BLaER1 treated with 17β-estradiol and CSF1 and Interleukin-3, amounts not matched to agents 10 nM and 100 nM (cell line): Measurements from ENCODE around the gene RPP14.
A peak's percentile ranks its signal among the peaks of the same experiment; 100 is the strongest.

Source experiments
- H3K27ac ChIP-seq, 11 experiments: shearing (Covaris generic); formaldehyde crosslinking; 2 replicates each; pipeline ENCODE4 v1.8.1; 2022
- H3K27me3 ChIP-seq, 11 experiments: shearing (Covaris generic); formaldehyde crosslinking; 2 replicates each; pipeline ENCODE4 v1.8.1; 2022
- H3K36me3 ChIP-seq, 11 experiments: shearing (Covaris generic); formaldehyde crosslinking; 2 replicates each; pipeline ENCODE4 v1.8.1; 2022
- H3K4me1 ChIP-seq, 10 experiments: shearing (Covaris generic); formaldehyde crosslinking; 2 replicates each; pipeline ENCODE4 v1.8.1; 2022
- H3K4me2 ChIP-seq, 11 experiments: shearing (Covaris generic); formaldehyde crosslinking; 2 replicates each; pipeline ENCODE4 v1.8.1; 2022
- H3K4me3 ChIP-seq, 10 experiments: shearing (Covaris generic); formaldehyde crosslinking; 2 replicates each; pipeline ENCODE4 v1.8.1; 2022
- H3K9ac ChIP-seq, 11 experiments: shearing (Covaris generic); formaldehyde crosslinking; 2 replicates each; pipeline ENCODE4 v1.8.1; 2022
- H3K9me3 ChIP-seq, 11 experiments: shearing (Covaris generic); formaldehyde crosslinking; replicated peaks in 1 of 11; 2 replicates each; pipeline ENCODE4 v1.8.1; 2022
- H4K20me1 ChIP-seq, 11 experiments: shearing (Covaris generic); formaldehyde crosslinking; 2 replicates each; pipeline ENCODE4 v1.8.1; 2022
- Cebpa-rat ChIP-seq, 11 experiments: shearing (Covaris generic); IDR thresholded peaks; 2 replicates each; pipeline ENCODE4 v1.8.1; 2022

RPP14 gene

GRCh38 chr3:58299075-58299474 lies 7.0 kb upstream of the RPP14 start:
- no peak overlapping the region for H3K4me2 ChIP-seq
- no peak overlapping the region for H3K9ac ChIP-seq
- no peak overlapping the region for H3K4me3 ChIP-seq
- no peaks in the 10 kb centered on the region for H3K27me3 ChIP-seq
- H3K9me3 ChIP-seq: peaks cover 8 to 24% (median 12%) of the 10 kb centered on the region in 11 experiments; a peak in 18 of 22 replicates
- H3K4me1 ChIP-seq: no peaks in the 10 kb centered on the region
- no peak overlapping the region for H3K27ac ChIP-seq
- 0 out of 22 replicates have a peak, but pooled peaks cover 0 to 5% (median 0%) of the 10 kb centered on the region in 11 experiments for H3K36me3 ChIP-seq
- TF ChIP-seq Cebpa-rat (IDR thresholded peaks at IDR 0.05): no peak
- no peaks in the 10 kb centered on the region for H4K20me1 ChIP-seq

GRCh38 chr3:58299839-58300516 lies 6.1 kb upstream of the RPP14 start:
- Histone ChIP-seq H3K27ac (no peak overlapping the region), H3K4me1 (no peaks in the 10 kb centered on the region), H3K9ac (no peak overlapping the region), H3K27me3 (no peaks in the 10 kb centered on the region), H3K9me3 (peaks cover 8 to 20% (median 12%) of the 10 kb centered on the region in 11 experiments; a peak in 18 of 22 replicates), H4K20me1 (no peaks in the 10 kb centered on the region), H3K36me3 (0 out of 22 replicates have a peak, but pooled peaks cover 0 to 1% (median 0%) of the 10 kb centered on the region in 11 experiments), H3K4me2 (no peak overlapping the region), H3K4me3 (no peak overlapping the region)
- no peak for TF ChIP-seq Cebpa-rat (IDR thresholded peaks at IDR 0.05)

GRCh38 chr3:58307639-58308215 lies 1.7 kb downstream of the RPP14 start:
- Histone ChIP-seq H3K4me1 (peaks cover 16 to 26% (median 21%) of the 10 kb centered on the region in 10 experiments), H3K36me3 (peaks cover 42 to 50% (median 49%) of the 10 kb centered on the region in 11 experiments), H3K27me3 (no peaks in the 10 kb centered on the region), H4K20me1 (peaks cover 38 to 56% (median 49%) of the 10 kb centered on the region in 11 experiments; a peak in 21 of 22 replicates), H3K9me3 (no peaks in the 10 kb centered on the region), H3K9ac (peak overlapping the region; percentile 84 to 98 (median 94)), H3K27ac (peak overlapping the region; percentile 90 to 99 (median 95); a peak in 19 of 22 replicates), H3K4me3 (peak overlapping the region; percentile 72 to 86 (median 77)), H3K4me2 (peak overlapping the region; percentile 90 to 98 (median 95))
- TF ChIP-seq Cebpa-rat (IDR thresholded peaks at IDR 0.05): no peak

GRCh38 chr3:58308728-58309127 lies 2.7 kb downstream of the RPP14 start:
- no peak overlapping the region for H3K4me3 ChIP-seq
- peaks cover 52 to 60% (median 59%) of the 10 kb centered on the region in 11 experiments for H3K36me3 ChIP-seq
- peak overlapping the region in 10 of 11 experiments; percentile 84 to 98 (median 94); a peak in 18 of 22 replicates for H3K9ac ChIP-seq
- H4K20me1 ChIP-seq: peaks cover 38 to 65% (median 58%) of the 10 kb centered on the region in 11 experiments; a peak in 21 of 22 replicates
- H3K27ac ChIP-seq: peak overlapping the region in 1 of 11 experiments; percentile 10; a peak in 2 of 22 replicates
- H3K27me3 ChIP-seq: no peaks in the 10 kb centered on the region
- no peak for TF ChIP-seq Cebpa-rat (IDR thresholded peaks at IDR 0.05)
- H3K4me1 ChIP-seq: peaks cover 16 to 26% (median 21%) of the 10 kb centered on the region in 10 experiments
- H3K4me2 ChIP-seq: peak overlapping the region; percentile 90 to 98 (median 95); a peak in 20 of 22 replicates
- H3K9me3 ChIP-seq: no peaks in the 10 kb centered on the region

GRCh38 chr3:58317811-58318210 lies 11.8 kb downstream of the RPP14 start:
- Histone ChIP-seq H3K27ac (peak overlapping the region in 5 of 11 experiments; percentile 15 to 52 (median 30); a peak in 7 of 22 replicates), H3K4me3 (no peak overlapping the region), H3K27me3 (no peaks in the 10 kb centered on the region), H3K36me3 (peaks cover 70 to 100% (median 84%) of the 10 kb centered on the region in 11 experiments), H3K9ac (0 out of 22 replicates have a peak overlapping the region, but pooled peaks of 1 of the 11 experiments have one; percentile 5), H3K4me2 (peak overlapping the region in 4 of 11 experiments; percentile 32 to 75 (median 58); a peak in 8 of 22 replicates), H3K4me1 (peaks cover 0 to 38% (median 8%) of the 10 kb centered on the region in 10 experiments; a peak in 10 of 20 replicates), H4K20me1 (peaks cover 0 to 89% (median 69%) of the 10 kb centered on the region in 11 experiments; a peak in 19 of 22 replicates), H3K9me3 (no peaks in the 10 kb centered on the region)
- TF ChIP-seq Cebpa-rat (IDR thresholded peaks at IDR 0.05): no peak

GRCh38 chr3:58321791-58322190 lies 15.7 kb downstream of the RPP14 start:
- Histone ChIP-seq H3K36me3 (peaks cover 30 to 62% (median 45%) of the 10 kb centered on the region in 11 experiments), H3K9ac (no peak overlapping the region), H3K4me3 (no peak overlapping the region), H3K27me3 (no peaks in the 10 kb centered on the region), H3K9me3 (no peaks in the 10 kb centered on the region), H4K20me1 (peaks cover 0 to 50% (median 32%) of the 10 kb centered on the region in 11 experiments; a peak in 18 of 22 replicates), H3K4me2 (no peak overlapping the region), H3K4me1 (peaks cover 16 to 45% (median 25%) of the 10 kb centered on the region in 10 experiments), H3K27ac (no peak overlapping the region)
- TF ChIP-seq Cebpa-rat (IDR thresholded peaks at IDR 0.05): no peak

GRCh38 chr3:58322793-58323192 lies 16.7 kb downstream of the RPP14 start:
- TF ChIP-seq Cebpa-rat (IDR thresholded peaks at IDR 0.05): no peak
- Histone ChIP-seq H3K27ac (no peak overlapping the region), H3K9ac (no peak overlapping the region), H4K20me1 (peaks cover 0 to 40% (median 25%) of the 10 kb centered on the region in 11 experiments; a peak in 16 of 22 replicates), H3K27me3 (no peaks in the 10 kb centered on the region), H3K4me2 (no peak overlapping the region), H3K36me3 (peaks cover 21 to 52% (median 35%) of the 10 kb centered on the region in 11 experiments), H3K9me3 (no peaks in the 10 kb centered on the region), H3K4me3 (no peak overlapping the region), H3K4me1 (peaks cover 16 to 35% (median 26%) of the 10 kb centered on the region in 10 experiments)

- H3K9me3 ChIP-seq: no peaks in the 10 kb centered on the region
Observed at GRCh38 chr3:58323529-58324390, 17.7 kb downstream of the RPP14 start.

More at GRCh38 chr3:58323529-58324390, 17.7 kb downstream of the RPP14 start:
- H3K4me1 ChIP-seq: peaks cover 12 to 27% (median 24%) of the 10 kb centered on the region in 10 experiments
- H3K27ac ChIP-seq: no peak overlapping the region
- H3K4me2 ChIP-seq: no peak overlapping the region
- H4K20me1 ChIP-seq: peaks cover 0 to 30% (median 15%) of the 10 kb centered on the region in 11 experiments; a peak in 14 of 22 replicates
- no peak overlapping the region for H3K4me3 ChIP-seq
- peaks cover 11 to 42% (median 25%) of the 10 kb centered on the region in 11 experiments for H3K36me3 ChIP-seq
- H3K9ac ChIP-seq: no peak overlapping the region
- TF ChIP-seq Cebpa-rat (IDR thresholded peaks at IDR 0.05): no peak
- H3K27me3 ChIP-seq: no peaks in the 10 kb centered on the region
